HG03354 (cell line): ENCODE measurements around the gene CRACDL.

Experiments
- ATAC-seq: cut with Tn5 transposase; IDR thresholded peaks from one replicate; pipeline ENCODE4 v1.9.1; 2021; ENCODE audit warnings: mild to moderate bottlenecking; ENCODE audit not compliant: unreplicated experiment, poor library complexity, severe bottlenecking

CRACDL gene, protein sequence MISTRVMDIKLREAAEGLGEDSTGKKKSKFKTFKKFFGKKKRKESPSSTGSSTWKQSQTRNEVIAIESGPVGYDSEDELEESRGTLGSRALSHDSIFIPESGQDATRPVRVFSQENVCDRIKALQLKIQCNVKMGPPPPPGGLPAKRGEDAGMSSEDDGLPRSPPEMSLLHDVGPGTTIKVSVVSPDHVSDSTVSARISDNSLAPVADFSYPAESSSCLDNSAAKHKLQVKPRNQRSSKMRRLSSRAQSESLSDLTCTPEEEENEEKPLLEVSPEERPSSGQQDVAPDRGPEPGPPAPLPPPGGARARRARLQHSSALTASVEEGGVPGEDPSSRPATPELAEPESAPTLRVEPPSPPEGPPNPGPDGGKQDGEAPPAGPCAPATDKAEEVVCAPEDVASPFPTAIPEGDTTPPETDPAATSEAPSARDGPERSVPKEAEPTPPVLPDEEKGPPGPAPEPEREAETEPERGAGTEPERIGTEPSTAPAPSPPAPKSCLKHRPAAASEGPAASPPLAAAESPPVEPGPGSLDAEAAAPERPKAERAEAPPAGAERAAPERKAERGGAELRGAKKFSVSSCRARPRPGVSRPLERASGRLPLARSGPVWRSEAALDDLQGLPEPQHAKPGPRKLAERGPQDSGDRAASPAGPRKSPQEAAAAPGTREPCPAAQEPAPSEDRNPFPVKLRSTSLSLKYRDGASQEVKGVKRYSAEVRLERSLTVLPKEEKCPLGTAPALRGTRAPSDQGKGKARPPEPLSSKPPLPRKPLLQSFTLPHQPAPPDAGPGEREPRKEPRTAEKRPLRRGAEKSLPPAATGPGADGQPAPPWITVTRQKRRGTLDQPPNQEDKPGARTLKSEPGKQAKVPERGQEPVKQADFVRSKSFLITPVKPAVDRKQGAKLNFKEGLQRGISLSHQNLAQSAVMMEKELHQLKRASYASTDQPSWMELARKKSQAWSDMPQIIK

DNA sequence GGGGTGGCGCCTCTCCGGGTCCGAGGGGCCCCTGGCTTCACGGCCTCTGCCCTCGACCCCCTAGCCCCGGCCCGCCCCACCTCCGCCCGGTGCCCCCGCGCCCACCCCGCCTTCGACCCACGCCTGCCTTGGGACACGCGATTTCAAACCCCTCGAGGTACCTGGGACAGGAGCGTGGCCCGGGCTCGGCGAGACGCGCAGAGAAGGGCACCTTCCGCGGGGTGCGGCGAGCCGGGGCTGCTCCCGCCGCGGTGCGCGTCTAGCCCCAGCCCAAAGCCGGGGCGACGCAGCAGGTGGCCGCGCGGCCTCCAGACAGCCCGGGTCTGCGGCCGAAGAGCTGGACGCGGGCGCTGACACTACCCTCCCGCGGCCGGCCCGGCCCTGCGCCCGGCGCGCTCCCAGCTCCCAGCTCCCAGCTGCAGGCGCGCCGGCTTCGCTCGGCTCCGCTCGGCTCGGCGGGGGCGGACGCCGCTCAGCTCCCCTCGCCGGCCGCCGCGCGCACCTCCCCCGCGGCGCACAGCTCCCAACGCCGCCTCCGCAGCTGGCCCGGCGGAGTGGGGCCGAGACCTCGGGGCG lies at the start of gene CRACDL:
Gene CRACDL, minus strand, starts transcription at position 449 of the 576 bp plus-strand sequence. CDS start 89,425 bp downstream, outside the sequence.
- no peak for ATAC-seq

DNA sequence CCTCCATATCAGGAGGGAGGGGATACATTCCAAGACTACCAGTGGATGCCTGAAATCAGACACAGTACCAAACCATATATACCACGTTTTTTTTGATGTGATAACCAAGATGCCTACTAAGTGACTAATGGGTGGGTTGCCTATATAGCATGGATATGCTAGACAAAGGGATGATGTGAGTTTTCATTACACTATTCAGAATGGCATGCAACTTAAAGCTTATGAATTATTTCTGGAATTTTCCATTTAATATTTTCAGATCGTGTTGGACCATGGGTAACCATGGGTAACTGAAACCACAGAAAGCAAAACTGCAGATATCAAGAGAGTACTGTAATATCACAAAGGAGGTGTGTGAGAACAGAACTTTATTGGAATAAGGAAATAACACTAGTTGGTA lies 39.6 kb upstream of the CRACDL start:
- no peak for ATAC-seq

DNA sequence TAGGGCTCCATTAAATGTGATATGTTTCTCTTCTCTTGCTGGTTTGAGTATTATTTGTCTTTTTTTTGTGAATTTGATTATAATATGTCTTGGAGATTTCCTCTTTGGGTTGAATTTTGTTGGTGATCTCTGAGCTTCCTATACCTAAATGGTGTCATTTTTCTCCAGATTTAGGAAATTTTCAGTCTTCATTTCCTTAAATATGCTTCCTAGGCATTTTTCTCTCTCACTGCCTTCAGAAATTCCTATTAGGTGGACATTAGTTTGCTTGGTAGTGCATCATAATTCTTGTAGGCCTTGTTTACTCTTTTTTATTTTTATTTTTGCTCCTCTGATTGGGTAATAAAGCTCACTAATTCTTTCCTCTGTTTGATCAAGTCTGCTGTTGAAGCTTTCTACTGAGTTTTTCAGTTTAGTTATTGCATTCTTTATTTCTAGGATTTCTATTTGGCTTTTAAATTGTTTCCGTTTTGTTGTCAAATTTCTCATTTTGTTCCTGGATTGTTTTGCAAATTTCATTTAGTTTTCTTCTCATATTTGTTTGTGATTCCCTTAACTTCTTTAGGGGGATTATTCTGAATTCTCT lies 36.6 kb upstream of the CRACDL start:
- no peak for ATAC-seq

DNA sequence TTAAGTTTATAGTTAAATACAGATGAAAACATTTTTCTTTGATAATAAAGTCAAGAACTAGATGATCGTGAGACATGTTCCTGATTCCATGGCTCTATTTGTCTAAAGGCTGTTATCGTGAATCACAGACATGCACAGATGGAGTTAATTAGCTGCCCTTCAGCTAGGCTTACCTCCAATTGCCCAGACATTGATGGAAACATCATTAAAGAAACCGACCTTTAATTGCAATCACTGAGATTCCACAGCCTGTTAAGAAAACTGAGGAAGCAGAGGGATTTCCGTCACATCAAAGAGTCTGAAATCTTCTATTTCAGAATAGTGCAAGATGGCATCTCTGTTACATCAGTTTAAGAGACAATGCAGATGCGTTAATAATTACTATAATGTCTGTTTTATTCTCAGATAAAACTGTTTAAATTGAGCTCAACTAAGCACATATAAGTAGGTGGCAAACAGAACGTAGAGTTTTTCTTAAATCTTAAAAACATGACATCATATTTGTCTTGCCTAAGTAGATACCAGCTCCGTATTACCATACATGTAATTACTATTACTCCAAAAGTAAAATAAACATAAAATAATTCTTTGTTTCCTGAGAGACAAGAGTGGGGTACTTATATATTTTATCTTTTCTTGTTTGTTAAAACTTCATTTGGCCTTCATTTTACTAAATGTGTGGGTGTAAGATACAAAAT lies 23.9 kb upstream of the CRACDL start:
- ATAC-seq: no peak

DNA sequence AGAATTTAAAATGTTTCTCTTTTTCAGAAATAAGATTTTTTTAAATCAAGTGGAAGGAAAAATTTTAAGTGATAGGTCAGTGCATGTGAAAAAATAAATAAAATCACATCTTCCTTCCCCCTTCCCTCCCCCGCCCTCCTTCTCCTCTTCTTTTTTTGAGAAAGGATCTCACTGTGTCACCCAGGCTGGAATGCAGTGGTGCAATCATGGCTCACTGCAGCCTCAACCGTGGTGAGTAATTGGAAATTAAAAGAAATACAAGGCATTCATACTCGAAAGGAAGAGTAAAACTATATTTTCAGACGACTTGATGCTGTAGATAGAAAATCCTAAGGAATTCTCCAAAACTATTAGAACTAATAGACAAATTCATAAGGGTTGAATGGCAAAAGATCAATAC lies 16.9 kb upstream of the CRACDL start:
- ATAC-seq: no peak

DNA sequence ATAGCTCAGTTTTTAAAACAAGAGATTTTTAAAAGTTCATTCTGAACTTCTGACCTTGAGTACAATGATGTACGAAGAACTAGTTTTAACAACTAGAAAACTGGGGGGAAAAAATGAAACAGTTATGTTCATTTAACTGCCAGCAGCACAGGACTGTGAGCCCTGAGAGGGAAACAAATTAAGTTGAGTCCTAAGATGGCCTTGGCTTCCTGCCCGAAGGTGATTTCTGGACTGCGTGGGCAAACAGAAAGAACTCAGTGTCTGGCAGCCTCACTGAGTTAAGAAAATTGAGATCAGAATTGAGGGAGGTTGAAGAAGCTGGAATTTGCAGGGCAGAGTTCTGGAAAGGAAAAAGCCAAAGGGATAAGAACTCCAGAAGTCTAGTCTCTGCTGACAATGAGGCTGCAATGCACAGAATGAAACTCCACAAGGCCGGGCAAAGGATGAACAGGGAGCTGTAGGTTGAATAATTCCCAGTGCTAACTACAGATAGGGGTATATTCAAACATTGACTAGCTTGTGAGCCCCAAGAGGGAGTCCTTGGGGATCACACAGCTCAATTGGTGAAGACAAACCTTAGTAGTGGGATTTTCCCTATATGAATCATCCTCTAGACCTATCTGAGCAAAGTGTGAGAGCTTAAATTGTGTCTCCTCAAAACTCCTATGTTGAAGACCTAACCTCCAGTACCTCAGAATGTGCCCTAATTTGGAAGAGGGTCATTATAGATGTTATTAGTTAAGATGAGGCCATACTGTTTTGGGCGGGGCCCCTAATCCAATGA lies 13.1 kb upstream of the CRACDL start:
- no peak for ATAC-seq

DNA sequence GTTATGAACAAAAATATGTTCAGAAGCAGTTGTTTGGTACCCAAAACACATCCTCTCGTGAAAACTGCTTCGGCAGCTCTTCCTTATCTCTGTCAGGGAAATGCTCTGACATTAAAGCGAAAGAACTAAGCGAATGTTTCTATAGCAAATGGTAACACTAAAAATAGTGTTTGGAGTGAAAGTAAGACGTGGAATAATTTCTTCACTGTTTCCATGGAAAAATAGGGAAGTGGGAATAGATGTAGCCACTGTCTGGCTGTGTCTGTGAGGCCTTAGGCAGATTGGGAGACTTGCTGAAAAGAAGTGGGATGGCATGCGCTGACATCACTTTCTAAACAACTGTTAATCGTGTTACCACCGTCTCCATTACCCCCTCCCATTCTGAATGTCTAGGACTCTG lies 11.5 kb upstream of the CRACDL start:
- no peak for ATAC-seq

DNA sequence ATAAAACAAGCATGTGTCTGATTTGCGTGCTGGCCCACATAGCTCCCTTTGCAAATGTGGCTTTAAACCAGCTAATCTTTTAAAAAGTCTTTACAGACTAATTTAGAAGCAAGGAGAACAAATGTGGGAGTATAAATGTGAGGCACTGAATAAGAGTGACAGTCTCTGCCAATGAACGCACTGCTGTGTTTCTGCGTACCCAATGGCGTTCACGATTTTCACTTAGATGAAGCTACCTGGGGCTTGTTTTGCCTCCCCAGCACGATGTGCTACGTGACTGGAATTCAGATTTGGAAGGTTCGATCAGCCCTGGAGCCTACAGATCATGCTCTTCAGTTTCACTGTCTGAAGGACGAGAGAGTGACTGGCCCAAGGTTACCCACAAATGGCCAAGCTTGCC lies 10.8 kb upstream of the CRACDL start:
- no peak for ATAC-seq

DNA sequence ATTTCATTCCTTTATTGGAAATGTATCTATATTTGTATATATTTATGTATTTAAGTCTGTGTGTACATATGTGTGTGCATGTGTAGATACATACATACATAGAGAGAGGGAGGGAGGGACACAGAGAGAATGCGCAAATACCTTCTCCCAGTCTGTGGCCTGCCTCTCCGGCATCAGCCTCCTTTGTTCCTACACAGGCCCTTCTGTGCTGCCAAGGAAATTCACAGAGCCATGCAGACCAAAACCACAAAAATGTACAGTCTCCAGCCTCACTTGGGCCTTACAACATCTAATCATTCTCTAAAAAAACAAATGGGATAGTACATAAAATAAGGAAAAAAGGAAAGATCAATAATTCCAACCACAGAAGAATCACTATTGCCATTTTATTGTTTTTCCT lies 8.8 kb upstream of the CRACDL start:
- no peak for ATAC-seq

DNA sequence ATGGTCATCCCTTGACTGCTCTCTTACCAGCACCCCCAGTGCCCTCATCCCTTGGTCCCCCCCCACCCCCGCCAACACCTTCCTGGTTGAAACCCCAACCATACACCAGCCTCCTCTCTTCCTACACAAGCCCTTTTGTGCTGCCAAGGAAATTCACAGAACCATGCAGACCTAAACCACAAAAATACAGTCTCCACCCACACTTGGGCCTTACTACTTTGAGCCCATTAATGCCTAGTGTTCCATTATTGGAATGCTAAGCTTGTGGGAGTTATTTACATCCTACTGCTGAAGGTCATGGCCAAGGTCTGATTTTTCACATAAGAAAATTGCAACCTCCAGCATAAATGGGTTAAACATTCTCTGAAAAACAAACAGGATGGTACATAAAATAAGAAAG lies 4.1 kb upstream of the CRACDL start:
- ATAC-seq: no peak

DNA sequence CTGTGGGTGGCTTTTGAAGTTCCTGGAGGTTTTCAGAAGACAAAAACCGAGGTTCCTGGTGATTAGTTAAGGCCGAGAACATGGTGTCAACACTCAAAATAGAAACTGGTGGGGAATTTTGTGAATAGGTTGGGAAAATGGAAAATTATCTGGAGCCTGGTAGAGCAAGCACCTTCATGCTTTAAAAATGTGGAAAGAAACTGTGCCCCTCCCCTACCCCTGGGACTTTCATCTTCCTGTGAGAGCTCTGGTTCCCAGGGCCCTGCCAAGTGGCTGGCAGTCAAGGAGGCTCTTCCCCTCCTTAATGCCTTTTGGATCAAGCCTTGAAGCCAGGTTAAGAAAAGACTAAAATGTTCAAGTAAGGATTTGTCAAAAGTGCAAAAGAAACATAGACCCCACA lies 1.9 kb upstream of the CRACDL start:
- ATAC-seq: no peak

DNA sequence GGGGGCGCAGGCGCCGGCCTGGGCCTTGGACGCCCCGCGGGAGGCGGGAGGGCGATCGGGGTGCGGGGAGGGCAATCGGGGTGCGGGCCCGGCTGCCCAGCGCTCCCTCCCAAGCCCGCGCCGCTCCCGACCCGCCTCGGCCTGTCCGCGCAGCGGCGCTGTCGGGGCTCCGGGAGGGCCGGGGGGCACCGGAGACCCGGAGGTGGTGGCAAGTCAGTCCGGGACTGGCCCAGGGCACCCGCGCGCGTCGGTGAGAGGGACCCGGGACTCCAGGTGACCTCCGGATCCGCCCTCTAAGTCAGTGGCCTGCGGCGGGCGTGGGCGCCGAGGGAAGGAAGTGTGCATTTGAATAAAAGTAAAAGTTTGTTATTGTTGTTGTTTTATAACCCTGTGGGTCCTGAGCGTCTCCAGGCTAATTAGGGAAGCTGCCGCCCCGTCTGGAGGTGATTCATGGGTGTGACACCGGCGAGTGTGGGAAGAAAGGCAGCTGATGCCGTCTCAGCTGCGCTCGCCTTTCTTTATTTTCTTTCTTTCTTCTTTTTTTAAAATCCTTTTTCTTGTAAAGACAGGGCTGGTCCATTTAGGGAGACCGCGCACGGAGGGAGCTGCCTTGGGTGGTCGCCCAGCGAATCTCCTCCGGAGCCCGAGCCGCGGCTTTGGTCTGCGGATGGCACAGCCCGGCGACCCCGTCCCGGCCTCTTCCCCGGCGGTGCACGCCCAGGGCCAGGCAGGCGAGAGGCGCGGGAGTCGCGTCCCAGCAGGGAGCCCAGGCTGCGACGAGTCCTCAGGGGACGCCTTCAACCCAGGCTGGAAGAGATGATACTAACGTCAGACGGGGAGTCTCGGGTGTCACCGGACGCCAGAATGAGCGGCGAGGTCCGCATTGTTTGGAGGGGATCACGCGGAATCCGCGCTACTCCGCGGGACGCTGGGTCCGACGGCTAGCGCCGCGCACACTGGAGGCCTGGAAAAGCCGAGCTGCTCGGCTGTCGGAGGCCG lies 627 bp upstream of the CRACDL start:
- no peak for ATAC-seq

DNA sequence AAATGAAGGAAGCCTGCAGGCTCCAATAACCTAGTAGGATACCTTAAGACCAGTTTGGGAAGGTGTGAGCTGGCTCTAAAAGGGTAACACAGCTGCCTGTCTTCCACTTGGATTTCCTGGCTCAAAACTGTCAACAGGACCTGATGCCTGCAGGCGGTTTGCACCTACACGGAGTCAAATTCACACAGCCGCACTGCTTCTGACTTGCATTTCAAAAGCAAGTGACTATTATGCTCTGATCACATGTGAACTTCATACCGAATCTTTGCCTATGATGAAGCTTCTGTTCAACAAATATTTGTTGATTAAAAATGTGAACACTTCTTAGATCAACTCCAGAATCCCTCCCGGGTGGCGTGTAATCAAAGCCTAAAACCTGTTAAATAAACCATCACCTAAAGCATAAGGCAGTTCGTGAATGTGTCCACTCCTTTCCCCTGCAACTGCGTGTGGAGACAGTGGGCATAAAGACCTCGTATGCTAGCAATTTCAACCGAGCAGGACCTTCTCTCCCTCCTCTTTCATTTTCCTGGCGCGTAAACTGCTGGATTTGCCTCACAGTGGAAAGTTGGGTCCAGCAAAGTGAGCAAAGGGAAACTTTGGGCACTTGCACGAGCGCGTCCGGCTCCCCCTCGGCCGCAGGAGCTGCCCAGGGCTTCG lies 784 bp downstream of the CRACDL start:
- ATAC-seq: no peak

DNA sequence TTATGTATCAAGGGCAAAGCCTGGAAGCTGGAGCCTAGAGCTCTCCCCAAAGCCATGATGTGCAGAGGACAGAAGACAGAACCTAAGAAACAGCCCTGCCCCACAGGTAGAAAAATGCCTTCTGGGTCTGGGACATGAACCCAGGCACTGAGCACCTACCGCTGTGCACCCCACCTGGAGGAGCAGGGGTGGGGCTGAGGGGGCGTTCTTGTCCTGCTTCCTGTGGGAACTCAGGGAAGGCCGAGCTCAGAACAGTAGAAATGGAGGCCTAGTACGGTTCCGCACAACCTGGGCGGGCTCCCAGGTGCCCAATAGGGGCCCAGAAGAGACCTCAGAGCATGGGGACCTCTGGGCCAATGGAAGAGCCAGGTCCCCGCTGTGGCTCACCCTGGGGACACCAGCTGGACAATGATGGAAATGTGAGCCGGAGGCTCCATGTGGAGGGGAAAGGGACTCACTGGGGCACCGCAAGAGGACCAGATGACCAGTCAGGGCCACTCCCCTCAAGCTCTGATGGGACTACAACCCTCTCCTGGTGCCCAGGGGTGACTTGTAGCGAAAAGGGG lies 3.2 kb downstream of the CRACDL start:
- ATAC-seq: no peak

DNA sequence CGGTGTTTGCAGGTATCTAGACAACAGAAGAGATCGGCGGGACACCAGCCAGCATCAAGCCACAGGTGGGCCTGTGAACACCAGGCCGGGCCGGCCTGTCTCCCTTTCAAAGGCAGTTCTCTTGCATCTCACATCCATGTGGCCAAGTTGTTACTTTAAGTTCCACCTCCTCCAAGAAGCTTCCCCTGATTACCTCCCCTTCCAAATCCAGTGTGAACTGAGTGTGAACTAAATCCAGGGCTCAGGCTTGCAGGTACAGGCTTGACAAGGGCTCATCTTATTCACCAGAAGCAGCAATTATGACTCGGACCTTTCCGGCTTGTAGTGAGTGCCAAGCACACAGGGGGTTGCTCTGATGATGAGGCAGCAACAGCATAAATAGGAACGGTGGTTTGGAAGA lies 3.9 kb downstream of the CRACDL start:
- ATAC-seq: no peak

DNA sequence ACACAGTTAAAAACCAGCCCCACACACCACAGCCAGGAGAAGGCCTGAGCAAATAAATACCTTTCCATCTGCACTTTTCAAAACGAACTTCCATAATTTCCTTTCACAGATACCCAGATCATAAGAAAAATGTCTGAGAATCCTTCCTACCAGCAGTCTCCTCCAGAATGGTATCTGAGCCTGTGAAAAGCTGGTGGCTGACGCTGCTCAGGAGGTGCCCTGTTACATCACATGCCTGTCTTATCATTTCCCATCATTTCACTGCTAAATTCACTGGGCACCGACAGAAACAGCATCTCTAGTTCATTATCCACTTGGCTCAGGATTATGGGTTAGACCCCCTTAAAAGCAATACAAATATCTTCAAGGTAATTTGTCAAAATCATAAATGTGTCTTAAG lies 4.4 kb downstream of the CRACDL start:
- ATAC-seq: no peak

DNA sequence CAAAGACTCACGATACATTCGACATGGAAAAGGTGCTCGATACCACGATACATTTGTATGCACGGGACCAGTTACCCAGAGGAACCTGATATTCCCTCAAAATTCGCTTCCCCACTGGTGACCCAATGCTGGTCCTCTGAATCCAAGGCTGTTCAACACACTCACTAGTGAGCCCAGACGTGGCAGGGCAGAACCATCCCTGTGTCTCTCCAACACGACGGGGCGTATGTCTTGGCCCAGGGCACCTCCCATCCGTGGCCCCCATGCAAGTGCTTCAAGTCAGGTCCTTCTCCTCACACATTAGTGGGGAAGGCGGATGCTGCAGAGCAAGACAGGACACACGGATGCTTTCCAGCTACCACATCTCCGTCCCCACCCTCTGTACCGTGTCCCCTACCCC lies 6.1 kb downstream of the CRACDL start:
- no peak for ATAC-seq
